GM19463 (cell line): Measurements from ENCODE around the gene ZNF516.

Experiments
- ATAC-seq: cut with Tn5 transposase; IDR thresholded peaks from one replicate; pipeline ENCODE4 v1.9.1; 2021; ENCODE audit warnings: mild to moderate bottlenecking, moderate library complexity; ENCODE audit not compliant: unreplicated experiment

The ZNF516 gene

DNA sequence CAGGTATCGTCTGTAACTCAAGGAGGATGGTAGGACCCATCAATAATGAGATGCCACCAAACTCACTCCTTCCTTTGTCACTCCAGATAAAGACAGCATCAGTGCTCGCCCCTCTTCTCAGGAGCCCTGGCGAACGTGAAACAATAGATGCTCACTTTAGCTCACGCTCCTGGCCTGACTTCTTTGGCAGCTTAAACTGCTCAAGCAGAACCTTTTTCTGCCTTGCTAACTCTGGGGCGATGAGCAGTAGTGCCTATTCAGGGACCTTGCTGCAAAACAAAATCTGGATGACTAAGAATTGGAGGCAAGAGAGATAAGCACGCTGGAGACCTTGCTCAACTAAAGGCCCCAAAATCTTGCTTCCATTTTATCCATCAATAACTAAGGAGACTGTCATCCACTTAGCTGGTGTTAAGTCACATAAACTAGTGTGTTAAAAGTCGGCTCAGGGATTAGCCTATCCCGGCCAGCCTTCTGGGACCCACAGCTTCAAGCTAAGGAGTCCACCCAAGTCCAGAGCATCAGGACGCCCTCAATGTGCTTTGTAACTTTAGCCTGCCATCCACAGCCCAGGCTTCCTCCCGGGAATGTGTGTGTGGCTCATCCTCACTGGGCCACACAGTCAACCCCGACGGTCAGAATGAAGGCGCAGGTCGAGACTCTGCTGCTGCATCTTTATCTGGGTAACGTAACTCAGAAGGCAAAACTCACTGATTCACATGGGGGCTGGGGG, 38.9 kb downstream of the ZNF516 start:
- no peak for ATAC-seq

DNA sequence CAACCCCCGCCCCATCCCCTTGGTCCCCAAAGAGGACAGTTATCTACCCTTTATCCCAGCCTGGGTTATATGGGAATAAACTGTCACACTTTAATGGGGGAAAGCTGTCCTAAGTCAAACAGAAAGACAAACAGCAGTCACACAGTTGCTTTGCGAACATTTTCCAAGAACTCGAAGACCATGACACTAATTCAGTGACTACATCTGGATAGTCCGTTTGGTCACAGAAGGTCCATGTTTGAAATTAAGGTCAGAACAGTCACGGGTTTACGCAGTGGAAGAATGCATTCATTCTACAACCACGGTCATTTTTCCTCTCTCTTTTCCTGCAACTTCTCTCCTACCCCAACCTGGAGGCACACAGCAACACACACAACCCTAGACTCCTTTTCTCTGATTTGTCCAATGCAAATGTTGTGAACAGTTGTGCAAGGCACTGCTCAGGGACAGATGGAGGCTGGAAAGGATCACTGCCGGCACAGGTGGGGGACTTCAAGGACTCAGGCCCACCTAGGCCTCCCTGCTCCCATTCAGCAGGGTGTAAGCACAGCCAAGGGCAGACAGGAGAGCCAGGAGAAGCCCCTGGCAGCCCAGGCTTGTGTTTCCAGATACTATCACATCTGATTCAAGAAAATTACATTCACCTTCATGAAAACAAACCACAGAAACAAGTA, 39.9 kb downstream of the ZNF516 start:
- ATAC-seq = no peak

DNA sequence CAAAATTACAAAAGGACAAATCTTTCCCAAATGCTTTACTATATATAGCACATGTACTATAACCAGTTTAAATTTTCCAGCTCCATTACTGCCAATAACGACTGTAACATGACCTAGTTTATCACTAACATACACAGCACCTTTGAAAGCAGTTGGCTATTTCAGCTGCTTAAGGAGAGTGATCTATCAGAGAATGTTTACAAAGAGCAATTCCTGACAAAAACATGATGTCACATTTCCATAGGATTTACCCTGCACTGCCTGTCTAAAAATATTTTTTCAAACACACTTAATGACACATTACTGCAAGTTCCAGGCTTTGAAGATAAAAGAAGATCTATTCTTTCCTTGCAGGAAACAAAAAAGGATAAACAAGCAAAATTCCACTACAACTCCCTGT, 40.6 kb downstream of the ZNF516 start:
- no peak for ATAC-seq

DNA sequence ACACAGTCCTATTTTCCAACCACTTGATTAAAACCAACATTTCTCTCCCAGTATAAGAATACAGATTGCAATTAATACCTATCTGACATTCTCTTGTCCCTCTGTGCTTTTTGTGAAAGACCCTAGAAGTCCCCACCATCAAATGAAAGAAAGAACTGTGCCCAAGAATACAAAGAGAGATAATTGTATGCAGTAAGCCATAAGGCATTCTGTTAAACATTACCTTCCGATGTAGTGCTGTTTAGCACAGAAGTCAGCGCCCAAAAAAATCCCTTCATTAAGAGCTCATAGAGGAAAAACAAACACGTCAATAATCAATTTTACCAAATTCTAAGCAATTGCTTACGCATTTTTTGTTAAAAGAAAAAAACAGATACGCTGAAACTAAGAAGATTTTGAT, 41.1 kb downstream of the ZNF516 start:
- ATAC-seq = no peak

DNA sequence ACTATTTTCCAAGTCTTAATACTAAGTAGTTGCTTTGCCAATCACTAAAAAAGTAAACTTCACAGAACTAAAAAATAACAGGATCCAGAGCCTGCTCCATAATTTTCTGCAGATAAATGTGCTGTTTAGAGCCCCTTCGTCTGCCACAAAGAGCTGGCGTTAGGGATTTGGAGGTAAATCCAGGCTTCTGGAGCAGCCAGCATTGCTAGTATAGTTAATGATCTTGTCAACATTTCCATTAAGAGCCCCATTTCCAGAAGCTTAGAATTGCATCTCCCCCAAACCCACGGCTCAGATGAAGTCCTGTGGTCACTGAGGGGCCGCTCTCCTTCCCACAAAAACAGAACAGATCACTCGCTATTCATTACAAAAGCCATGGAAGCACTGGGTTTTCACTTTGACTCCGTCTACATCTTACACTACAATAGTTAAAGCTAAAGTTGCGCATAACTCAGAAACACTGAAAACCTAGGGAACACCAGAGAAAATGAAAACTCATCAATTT, 41.9 kb downstream of the ZNF516 start:
- no peak for ATAC-seq

DNA sequence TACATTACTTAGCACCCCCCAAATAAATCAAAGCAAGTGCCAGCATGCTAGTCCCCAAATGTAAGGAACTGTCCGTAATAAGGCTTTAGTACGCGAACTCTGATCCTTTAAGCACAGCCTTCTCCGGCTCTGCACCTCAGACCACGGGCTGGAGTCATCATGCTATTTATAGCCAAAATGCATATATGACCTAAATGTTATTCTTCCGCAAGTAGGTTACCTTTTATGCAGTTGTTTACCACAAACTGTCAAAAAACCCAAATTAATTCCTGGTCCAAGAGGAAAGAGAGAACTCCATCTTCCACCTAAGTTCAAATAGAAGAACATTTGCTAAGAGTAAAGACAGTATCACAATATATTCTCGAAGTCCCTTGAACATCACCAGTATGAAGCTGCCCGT, 42.7 kb downstream of the ZNF516 start:
- no peak for ATAC-seq

DNA sequence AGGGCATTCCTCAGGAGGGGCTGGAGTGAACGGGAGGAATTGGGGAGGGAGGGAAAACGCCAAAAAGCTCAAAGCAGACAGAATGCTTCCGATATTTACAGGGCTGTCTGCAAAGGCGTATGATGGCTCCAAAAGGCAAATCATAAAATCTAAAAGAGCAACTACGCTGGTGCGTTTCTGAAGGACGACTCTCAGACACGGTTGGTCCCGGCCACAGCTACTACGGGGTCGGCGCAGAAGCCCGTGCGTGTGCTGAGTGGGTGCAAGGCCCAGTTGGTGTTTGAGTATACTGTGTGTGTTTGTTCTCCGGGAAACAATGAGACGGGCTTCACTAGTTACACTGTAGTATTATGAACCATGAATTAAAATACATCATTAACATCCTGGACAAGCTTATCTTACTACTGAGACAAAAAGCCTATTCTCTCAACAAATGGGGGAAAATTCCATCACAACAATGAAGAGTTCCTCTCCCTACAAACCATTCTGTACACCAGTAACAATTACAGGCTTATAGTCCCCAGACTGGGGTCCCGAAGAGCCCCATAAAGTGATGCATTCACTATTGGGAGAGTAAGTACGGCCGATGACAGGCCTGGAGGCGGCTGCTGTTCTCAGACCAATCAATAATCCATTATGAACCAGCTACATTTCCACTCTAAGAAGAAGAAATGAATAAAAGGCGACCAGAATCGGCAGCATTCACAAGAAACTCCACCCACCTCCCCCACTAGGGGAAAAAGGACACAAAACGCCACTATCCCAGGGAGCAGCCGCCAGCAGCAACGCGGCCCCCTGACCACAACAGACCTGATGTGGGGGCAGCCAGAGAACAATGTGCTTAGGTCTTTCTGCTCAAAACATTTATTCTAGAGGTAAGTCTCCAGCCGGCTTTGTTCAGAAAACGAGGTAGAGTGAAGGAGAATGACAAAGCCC, 43.4 kb downstream of the ZNF516 start:
- no peak for ATAC-seq

DNA sequence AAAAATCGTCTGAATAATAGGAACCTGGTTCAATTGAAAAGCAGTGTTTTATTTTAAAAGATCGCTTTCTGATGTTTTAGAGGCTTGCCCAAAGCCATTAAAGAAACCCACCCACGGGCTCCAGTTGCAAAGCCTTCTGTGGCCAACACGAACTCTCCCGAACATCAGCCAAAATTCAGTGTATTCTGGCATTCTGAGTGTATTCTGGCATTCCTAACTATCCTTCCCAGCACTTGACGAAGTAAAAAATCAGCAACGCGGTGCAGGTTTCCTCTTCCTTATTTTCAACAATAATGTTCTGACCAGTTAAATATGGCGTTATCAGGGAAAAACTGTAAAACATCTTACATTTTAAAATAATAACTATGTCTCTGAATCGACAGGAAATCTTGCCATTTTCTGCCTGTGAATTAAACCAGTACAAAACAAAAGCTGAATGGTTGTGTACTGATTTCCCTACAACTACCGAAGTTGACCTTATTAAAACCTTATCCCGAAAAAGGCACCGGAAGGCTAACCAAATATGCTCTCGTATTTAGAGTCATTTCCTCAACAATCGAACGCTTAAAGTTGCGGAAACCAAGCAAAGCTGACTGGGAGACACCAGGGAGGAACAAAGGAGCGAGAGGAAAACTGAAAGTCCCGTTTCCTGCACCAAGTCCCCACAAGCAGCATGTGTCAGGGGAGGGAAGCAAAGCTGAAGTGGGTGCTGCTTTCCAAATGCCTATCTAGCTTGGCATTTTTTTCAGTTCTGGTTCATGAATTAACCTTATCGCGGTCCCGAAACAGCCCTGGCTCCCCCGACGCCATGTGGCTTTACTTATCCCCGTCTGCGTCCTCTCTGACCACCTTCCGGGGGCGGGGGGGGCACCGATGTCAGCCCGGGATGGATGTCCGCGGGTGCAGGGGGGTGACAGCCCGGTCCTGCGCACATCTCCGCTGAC, 44.3 kb downstream of the ZNF516 start:
- ATAC-seq = no peak

DNA sequence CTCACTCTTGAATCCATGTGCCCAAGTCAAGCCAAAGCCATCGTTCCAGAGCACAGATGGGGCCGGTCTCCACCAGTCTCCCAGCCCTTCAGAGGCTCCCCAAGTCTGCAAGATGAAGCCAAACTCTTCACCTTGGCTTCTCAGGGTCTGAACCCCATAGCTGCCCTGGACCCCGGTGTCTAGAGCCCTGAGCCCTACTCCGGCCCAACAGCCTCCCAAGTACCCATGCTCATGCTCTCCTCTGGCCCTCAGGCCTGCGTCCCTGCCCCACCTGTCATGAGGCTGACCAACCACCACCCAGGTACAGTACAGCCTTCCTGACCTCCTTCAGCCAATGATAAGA, 46.0 kb downstream of the ZNF516 start:
- ATAC-seq = no peak

DNA sequence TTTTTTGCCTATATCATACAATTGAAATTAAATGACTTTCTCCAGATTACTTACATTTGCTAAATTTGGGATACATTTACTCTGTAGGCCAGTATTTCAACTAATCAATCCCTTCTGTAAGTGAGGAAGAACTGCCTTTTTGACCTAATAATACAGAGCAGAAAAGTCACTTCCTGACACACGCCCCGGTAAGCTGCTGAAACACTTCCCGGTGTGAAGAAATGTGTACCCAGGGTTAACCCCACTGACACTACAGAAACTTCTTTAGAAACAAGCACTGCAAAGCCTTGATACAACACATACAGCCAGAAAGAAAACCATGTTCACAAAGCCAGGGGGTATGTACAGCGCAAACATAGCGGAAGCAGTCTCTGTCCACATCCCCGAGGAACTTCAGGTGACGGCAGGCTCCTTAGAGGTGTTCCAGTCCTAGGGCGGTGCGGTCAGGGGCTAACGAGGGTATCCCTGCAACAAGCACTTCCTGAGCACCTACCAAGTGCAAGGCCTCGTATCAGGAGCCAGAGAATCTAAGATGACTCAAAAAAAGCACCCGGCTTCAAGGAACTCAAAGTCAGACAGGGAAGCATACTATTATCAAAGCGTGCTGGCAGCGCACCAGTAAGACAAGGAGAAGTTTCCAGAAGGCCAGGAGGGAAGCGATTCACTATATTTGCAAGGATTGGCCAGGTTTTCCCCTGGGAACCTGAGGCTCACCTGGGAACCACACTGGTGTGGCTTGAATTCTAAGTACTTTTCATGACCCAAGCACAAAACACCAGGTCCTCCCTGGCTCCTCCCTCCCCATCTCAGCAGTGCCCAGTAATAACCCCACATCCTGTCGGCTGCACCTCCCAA, 46.6 kb downstream of the ZNF516 start:
- no peak for ATAC-seq

DNA sequence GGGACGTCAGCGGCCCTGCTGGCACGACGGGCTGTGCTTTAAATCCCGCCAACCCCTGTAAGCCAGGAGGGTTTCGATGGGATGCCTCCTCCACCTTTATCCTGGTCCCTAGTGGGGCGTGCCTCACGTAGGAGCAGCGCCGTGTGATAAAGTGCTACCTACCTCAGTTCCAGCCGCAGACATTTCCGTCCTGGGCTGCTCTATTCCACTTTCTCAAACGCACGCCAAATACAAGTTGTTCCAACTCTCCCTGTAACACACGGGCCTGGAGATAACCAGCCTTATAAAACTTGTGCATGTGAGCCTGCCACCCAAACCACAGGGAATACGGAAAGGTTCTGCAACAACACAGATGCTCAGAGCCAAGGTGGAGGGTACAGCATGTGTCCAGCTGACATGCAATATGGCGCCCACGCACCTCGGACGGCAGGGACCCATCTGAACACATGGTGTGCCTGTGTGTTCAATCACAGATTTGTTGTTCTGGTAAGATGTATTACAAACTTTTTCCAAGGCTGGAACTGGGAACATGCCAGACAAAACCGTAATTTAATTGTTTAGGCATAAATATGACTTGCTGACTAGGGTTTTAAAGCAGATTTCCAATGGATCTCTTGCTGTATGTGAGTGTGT, 47.7 kb downstream of the ZNF516 start:
- ATAC-seq = no peak

DNA sequence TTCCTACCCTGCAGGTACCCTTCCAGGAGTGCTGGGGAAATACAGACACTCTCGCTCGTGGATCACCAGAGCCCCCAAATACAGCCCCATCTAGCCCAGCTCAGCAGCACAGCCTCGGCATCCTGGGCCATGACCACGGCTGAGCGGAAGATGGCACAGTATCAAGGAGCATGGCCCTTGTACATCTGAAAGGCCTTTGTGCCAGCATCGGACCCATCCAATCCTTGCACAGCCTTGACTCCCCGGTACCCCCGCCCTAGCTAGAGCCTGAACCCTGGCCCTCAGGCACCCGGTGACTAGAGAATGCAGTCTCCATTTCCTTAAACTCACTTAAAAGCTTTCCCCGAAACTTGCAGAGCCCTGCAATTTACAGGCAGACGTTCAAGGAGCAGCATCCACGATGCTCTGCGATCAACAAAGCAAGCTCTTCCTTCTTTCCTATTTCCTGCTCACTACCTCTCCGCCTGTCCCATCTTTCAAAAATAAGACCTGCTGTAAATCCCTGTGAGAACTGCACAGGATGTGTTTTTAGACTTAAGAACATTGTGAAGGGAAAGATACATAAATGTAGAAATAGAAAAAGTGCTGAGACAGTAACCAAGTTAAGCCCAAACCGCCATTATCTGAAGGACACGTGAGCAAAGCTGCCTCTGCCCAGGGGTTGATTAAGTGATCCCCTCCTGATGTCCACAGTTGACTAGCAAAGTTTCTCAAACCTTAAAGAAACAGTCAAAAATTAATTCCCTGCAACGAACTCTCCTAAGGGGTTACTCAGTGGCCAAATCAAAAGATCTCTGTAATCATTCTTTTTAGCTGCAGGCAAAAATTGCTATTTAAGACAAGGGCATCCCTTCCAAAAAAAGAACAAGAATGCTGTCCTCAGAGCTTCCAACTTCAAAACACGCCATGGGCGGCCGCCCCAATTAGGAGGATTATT, 48.5 kb downstream of the ZNF516 start:
- no peak for ATAC-seq

DNA sequence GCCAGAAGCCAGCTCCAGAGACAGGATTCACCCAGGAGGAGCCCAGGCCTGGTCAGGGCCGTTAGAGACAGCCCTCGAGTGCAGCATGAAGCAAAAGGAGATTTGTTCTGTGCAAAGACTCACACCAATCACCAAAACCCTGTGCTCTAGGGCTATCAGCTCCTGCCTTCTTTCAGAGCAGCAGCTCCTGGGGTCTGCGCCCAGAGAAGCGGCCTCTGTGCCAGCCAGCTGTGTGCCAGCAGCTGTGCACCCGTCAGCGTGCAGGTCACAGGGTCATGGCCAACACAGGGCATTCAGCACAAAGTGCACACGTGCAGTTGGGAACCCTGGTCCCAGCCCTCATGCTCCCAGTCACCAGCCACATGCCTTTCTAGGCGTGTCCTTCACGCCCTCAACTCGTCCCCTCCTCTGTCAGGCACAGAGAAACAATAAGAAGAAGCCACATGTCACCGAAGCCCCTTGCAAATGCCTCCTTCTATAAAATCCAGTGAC, 49.3 kb downstream of the ZNF516 start:
- no peak for ATAC-seq

DNA sequence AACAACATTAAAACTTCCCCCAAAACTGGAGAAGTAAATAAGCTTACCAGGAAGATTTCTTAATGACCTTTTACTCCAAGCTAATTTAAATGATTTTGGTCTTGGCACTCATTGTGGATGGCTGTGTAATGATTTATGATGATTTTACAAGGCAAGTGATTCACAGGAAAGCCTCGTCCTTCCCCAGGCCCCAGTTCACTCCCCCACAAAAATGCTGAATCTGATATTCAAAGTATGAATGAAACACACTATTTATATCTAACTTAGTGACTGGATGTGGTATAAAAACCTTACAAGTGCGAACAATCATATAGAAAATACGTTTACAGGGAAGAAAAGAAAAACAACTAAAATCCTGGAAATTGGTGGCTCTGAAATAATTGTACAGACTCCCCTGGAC, 49.8 kb downstream of the ZNF516 start:
- ATAC-seq = no peak

DNA sequence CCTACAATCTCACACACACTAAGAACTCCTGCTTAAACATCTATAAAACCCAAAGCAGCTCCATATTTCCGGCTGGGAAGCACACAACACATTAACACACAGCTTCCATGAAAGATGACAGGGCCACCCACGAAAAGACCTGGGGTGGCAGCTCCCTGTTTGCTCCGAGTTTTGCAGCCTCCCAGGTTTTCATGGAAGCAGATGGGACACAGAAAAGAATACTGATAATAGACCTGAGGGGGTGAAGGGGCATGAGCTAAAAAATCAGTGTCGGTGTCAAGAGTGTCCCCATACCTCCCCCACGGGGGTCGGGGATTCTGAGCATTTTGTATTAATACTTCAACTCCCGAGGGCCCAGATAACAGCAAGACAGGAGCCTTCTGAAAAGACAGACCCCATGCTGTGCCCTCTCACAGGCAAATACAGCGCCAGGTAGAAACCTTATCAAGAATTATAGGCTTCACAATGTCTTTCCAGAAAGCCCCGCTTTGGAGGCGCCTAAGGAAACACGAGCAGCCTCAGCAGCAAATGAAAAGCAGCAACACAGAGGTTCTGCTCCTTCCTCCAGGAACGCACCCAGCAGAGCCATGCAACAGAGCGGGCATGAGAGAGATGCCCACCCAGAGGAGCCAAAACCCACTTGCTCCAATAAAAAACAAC, 50.5 kb downstream of the ZNF516 start:
- ATAC-seq = no peak

DNA sequence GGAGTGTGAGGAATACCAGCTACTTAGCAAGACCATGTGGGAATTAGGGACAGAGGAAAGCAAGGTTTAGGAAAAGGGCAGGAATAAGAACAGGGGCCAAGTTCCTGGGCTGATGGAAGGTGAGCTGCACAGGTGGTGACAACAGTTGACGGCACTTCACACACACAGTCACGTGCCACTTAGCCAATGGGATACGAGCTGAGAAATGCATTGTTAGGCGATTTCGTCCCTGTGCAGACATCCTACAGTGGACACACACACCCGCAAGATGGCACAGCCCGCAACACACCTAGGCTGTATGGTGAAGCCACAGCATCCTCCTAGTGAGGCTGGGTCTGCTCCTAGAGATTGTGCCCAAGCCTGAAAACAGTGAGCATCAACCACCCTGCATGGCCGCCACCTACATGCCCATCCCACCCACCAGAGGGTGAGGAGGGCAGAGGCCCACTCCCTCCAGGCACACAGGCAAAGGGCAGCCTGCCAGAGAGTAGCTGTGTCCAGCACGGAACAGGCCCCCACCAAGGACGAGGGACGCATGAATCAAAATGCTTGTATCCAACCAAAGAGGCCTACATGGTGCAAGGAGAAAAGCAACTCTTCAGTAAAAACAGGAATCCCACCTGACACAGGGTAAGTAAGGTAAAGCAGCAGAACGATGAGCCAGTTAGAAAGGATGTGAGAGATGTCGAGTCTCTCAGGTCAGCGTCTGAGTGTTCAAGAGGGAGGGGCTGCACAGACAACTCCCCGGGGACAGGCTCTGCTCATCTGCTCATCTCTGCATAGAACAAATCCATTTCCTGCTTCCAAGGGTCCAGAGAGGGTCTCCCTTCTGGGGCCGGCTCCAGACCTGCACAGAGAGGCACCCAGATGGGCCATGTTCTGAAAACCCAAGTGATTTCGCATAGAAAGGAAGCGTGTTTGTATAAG, 51.3 kb downstream of the ZNF516 start:
- no peak for ATAC-seq
